ENCODE data around the gene SNAP29.
"Not testable (repeated sequence)": the region's sequence is repeated elsewhere in the genome, so short reads cannot be mapped to it uniquely, and the experiment has no call there.

SNAP29 gene

GRCh38 chr22:20858615-20859416 is at the start of gene SNAP29, which contains the start of gene PI4KA:
Gene SNAP29, plus strand, starts transcription at chr22:20859007. Its CDS starts 104 bp downstream, at chr22:20859111.
Gene PI4KA, minus strand, starts transcription at chr22:20858811. Its CDS starts 86 bp downstream, at chr22:20858725.
- DNase-seq: peak; percentile 94 to 98 (median 98)

- DNase-seq: no peak
These were observed 49.1 kb upstream of the SNAP29 start for GRCh38 chr22:20809538-20810185.

- no peak for DNase-seq
These were observed 48.2 kb upstream of the SNAP29 start for GRCh38 chr22:20810645-20811044.

GRCh38 chr22:20811171-20811570 is 47.6 kb upstream of the SNAP29 start:
- DNase-seq: no peak

GRCh38 chr22:20811971-20812660 is 46.7 kb upstream of the SNAP29 start:
- no peak for DNase-seq

- DNase-seq: no peak
These were observed 45.8 kb upstream of the SNAP29 start for GRCh38 chr22:20813056-20813455.

- no peak for DNase-seq
These were observed 44.5 kb upstream of the SNAP29 start for GRCh38 chr22:20814221-20814808.

- no peak for DNase-seq
These were observed 43.2 kb upstream of the SNAP29 start for GRCh38 chr22:20815477-20816050.

GRCh38 chr22:20816559-20816958 is 42.2 kb upstream of the SNAP29 start:
- no peak for DNase-seq

GRCh38 chr22:20818471-20818870 is 40.3 kb upstream of the SNAP29 start:
- no peak for DNase-seq

- DNase-seq: no peak
These were observed 39.3 kb upstream of the SNAP29 start for GRCh38 chr22:20819471-20819870.

GRCh38 chr22:20821717-20822239 is 37.0 kb upstream of the SNAP29 start:
- DNase-seq: not testable (repeated sequence)

- no peak for DNase-seq
These were observed 36.6 kb upstream of the SNAP29 start for GRCh38 chr22:20822240-20822639.

GRCh38 chr22:20823264-20823663 is 35.5 kb upstream of the SNAP29 start:
- DNase-seq: no peak

GRCh38 chr22:20825216-20825615 is 33.6 kb upstream of the SNAP29 start:
- not testable (repeated sequence) for DNase-seq

- no peak for DNase-seq
These were observed 33.2 kb upstream of the SNAP29 start for GRCh38 chr22:20825624-20826023.

GRCh38 chr22:20826373-20827152 is 32.2 kb upstream of the SNAP29 start:
- not testable (repeated sequence) for DNase-seq

- no peak for DNase-seq
These were observed 29.2 kb upstream of the SNAP29 start for GRCh38 chr22:20829491-20830134.

GRCh38 chr22:20833225-20833665 is 25.6 kb upstream of the SNAP29 start:
- DNase-seq: no peak

GRCh38 chr22:20834206-20834605 is 24.6 kb upstream of the SNAP29 start:
- no peak for DNase-seq

GRCh38 chr22:20834725-20835124 is 24.1 kb upstream of the SNAP29 start:
- no peak for DNase-seq

Data from activated CD4-positive, CD25-positive, alpha-beta regulatory T cell (primary cell).